Endodermal cell (in vitro differentiated cells): ENCODE data around the gene SLC24A4. TPM values are rescaled to one million over a fixed set of nuclear protein-coding genes. Genes with fewer than 3 reads are reported as not detected.

Experiments
- DNase-seq: peaks from one replicate; pipeline ENCODE4 v3.0.0-alpha.2; 2017
- H3K27ac ChIP-seq: 2 replicates; pipeline ENCODE4 v1.5.1; 2013; ENCODE audit warnings: mild to moderate bottlenecking, low read depth, low read length, moderate library complexity
- H3K27me3 ChIP-seq: 2 replicates; pipeline ENCODE4 v1.6.1; 2013; ENCODE audit warnings: mild to moderate bottlenecking, low read length, moderate library complexity; ENCODE audit not compliant: insufficient read depth, control insufficient read depth, poor library complexity, severe bottlenecking
- H3K36me3 ChIP-seq: 2 replicates; pipeline ENCODE4 v1.7.0; 2013; ENCODE audit warnings: mild to moderate bottlenecking, low read length, moderate library complexity; ENCODE audit not compliant: control insufficient read depth, insufficient read depth
- H3K4me1 ChIP-seq: one replicate; pipeline ENCODE4 v1.7.0; 2013; ENCODE audit warnings: low read length; ENCODE audit not compliant: control insufficient read depth, insufficient read depth
- H3K4me3 ChIP-seq: 2 replicates; pipeline ENCODE4 v1.5.1; 2013; ENCODE audit warnings: mild to moderate bottlenecking, low read length, moderate library complexity
- H3K9ac ChIP-seq: 2 replicates; pipeline ENCODE4 v1.6.1; 2013; ENCODE audit warnings: mild to moderate bottlenecking, low read length, moderate library complexity; ENCODE audit not compliant: poor library complexity, severe bottlenecking; ENCODE audit errors: extremely low read depth
- H3K9me3 ChIP-seq: 2 replicates; pipeline ENCODE4 v1.6.1; 2013; ENCODE audit warnings: mild to moderate bottlenecking, low read length, moderate library complexity; ENCODE audit not compliant: control insufficient read depth
- H3K27ac Mint-ChIP-seq: 2 replicates; pipeline ENCODE4 v1.8.0; 2020; ENCODE audit warnings: mixed read lengths
- H3K27me3 Mint-ChIP-seq: 2 replicates; pipeline ENCODE4 v1.8.0; 2021; ENCODE audit warnings: mild to moderate bottlenecking, mixed read lengths; ENCODE audit not compliant: insufficient read depth
- H3K36me3 Mint-ChIP-seq: 2 replicates; pipeline ENCODE4 v1.8.0; 2020; ENCODE audit warnings: low read depth, mixed read lengths
- H3K4me1 Mint-ChIP-seq: 2 replicates; pipeline ENCODE4 v1.8.0; 2020; ENCODE audit warnings: mixed read lengths
- H3K4me3 Mint-ChIP-seq: 2 replicates; pipeline ENCODE4 v1.8.0; 2020; ENCODE audit warnings: mild to moderate bottlenecking, moderate library complexity, mixed read lengths
- H3K9me3 Mint-ChIP-seq: 2 replicates; pipeline ENCODE4 v1.8.0; 2020; ENCODE audit warnings: mild to moderate bottlenecking, mixed read lengths
- CTCF ChIP-seq: fragments of 200-600 bp; sonication (generic); conservative IDR thresholded peaks from 2 replicates; pipeline ENCODE4 v1.5.0; 2021; ENCODE audit warnings: antibody characterized with exemption, mild to moderate bottlenecking
- WGBS, 2 experiments: methylation state at CpG; one replicate each; pipeline versions ENCODE4 v1.1.5 to v1.1.7; 2013; ENCODE audit warnings: missing lambda C conversion rate in 2 of 2, mixed read lengths in 1 of 2; ENCODE audit not compliant: insufficient coverage in 1 of 2, insufficient read length in 1 of 2; 5-methylcytosine and 5-hydroxymethylcytosine counted together
- total RNA-seq, 2 donors: library from RNA; stranded (reverse); fragmentation: NEBNext Ultra II Directional in 1 of 2; extraction: Animal tissue kit (Norgen Biotek cat#: 25700) in 1 of 2; gene quantifications; 2 replicates in 1 of 2; 3 replicates in 1 of 2; pipeline ENCODE4 v1.2.1, GENCODE V29; 2021

The SLC24A4 gene
- total RNA-seq, 2 donors from 2014 or later, result 0.09 to 0.29 TPM

- no peak for DNase-seq
These were observed 18.8 kb downstream of the SLC24A4 start for GRCh38 chr14:92341791-92342190.

GRCh38 chr14:92348154-92348553 lies 25.2 kb downstream of the SLC24A4 start:
- TF ChIP-seq CTCF, result no peak
- peaks cover 5% of the 10 kb centered on the region for H3K9me3 ChIP-seq
- no peaks in the 10 kb centered on the region for H3K36me3 ChIP-seq
- WGBS, 2 experiments, result 52 to 68% methylated on average over 5 of the region's 5 CpGs
- H3K4me1 ChIP-seq, result peaks cover 7% of the 10 kb centered on the region
- peak overlapping the region; percentile 15 for H3K9ac ChIP-seq
- no peak for DNase-seq
- Mint-ChIP-seq H3K36me3 (no peaks in the 10 kb centered on the region), H3K27me3 (peaks cover 93% of the 10 kb centered on the region), H3K9me3 (peaks cover 9% of the 10 kb centered on the region), H3K4me1 (peaks cover 18% of the 10 kb centered on the region), H3K27ac (peak overlapping the region; percentile 14), H3K4me3 (no peak overlapping the region)
- peak overlapping the region; percentile 37 for H3K4me3 ChIP-seq
- H3K27ac ChIP-seq, result no peak overlapping the region
- H3K27me3 ChIP-seq, result peaks cover 84% of the 10 kb centered on the region

More at GRCh38 chr14:92341791-92342190, 18.8 kb downstream of the SLC24A4 start:
- Histone ChIP-seq H3K36me3 (no peaks in the 10 kb centered on the region), H3K9ac (no peak overlapping the region), H3K4me1 (peaks cover 3% of the 10 kb centered on the region), H3K27me3 (peaks cover 94% of the 10 kb centered on the region), H3K9me3 (peaks cover 5% of the 10 kb centered on the region), H3K4me3 (no peak overlapping the region), H3K27ac (no peak overlapping the region)
- H3K9me3 Mint-ChIP-seq, result peaks cover 10% of the 10 kb centered on the region
- H3K27me3 Mint-ChIP-seq, result peaks cover 94% of the 10 kb centered on the region
- H3K4me1 Mint-ChIP-seq, result peaks cover 5% of the 10 kb centered on the region
- H3K36me3 Mint-ChIP-seq, result no peaks in the 10 kb centered on the region
- H3K4me3 Mint-ChIP-seq, result no peak overlapping the region
- H3K27ac Mint-ChIP-seq, result no peak overlapping the region
- TF ChIP-seq CTCF, result no peak
- WGBS, 2 experiments, result 95 to 97% methylated on average over 4 to 6 of the region's 6 CpGs

- H3K9me3 Mint-ChIP-seq, result no peaks in the 10 kb centered on the region
- H3K36me3 ChIP-seq, result no peaks in the 10 kb centered on the region
- no peaks in the 10 kb centered on the region for H3K36me3 Mint-ChIP-seq
- H3K27ac Mint-ChIP-seq, result no peak overlapping the region
- DNase-seq, result no peak
- H3K27me3 Mint-ChIP-seq, result peaks cover 91% of the 10 kb centered on the region
- no peak overlapping the region for H3K4me3 Mint-ChIP-seq
- peaks cover 7% of the 10 kb centered on the region for H3K4me1 ChIP-seq
- H3K4me3 ChIP-seq, result no peak overlapping the region
- peaks cover 18% of the 10 kb centered on the region for H3K4me1 Mint-ChIP-seq
- H3K27ac ChIP-seq, result no peak overlapping the region
- H3K27me3 ChIP-seq, result peaks cover 78% of the 10 kb centered on the region
- TF ChIP-seq CTCF, result no peak
- no peaks in the 10 kb centered on the region for H3K9me3 ChIP-seq
- no peak overlapping the region for H3K9ac ChIP-seq
- 94 to 100% methylated on average over 1 of the region's 1 CpG for WGBS, 2 experiments
These were observed 28.8 kb downstream of the SLC24A4 start for GRCh38 chr14:92351750-92352149.
